GM12873 (cell line): ENCODE results near the gene LYAR.
A peak's percentile ranks its signal among the peaks of the same experiment; 100 is the strongest.

Experiments used
- CTCF ChIP-seq: IDR thresholded peaks from 2 replicates; pipeline ENCODE4 v1.5.1; 2012; ENCODE audit warnings: low read depth, mild to moderate bottlenecking, moderate library complexity, low read length, control low read depth; ENCODE audit not compliant: insufficient read depth; ENCODE audit errors: missing control alignments

Gene LYAR

GRCh38 chr4:4248029-4248884 is 41.7 kb downstream of the LYAR start, which contains the start of gene TMEM128:
Gene TMEM128, minus strand, starts transcription at chr4:4248223. Its CDS starts 21 bp downstream, at chr4:4248202.
- peak; percentile 15 for TF ChIP-seq CTCF

GRCh38 chr4:4247696-4248028 is 42.3 kb downstream of the LYAR start:
- no peak for TF ChIP-seq CTCF

GRCh38 chr4:4245172-4245571 is 44.8 kb downstream of the LYAR start:
- no peak for TF ChIP-seq CTCF

- TF ChIP-seq CTCF, result no peak
Observed at GRCh38 chr4:4233610-4234009, 56.3 kb downstream of the LYAR start.

- TF ChIP-seq CTCF, result no peak
Observed at GRCh38 chr4:4228356-4228668, 61.6 kb downstream of the LYAR start.

- no peak for TF ChIP-seq CTCF
Observed at GRCh38 chr4:4227510-4228355, 62.2 kb downstream of the LYAR start.

GRCh38 chr4:4226606-4227438 is 63.1 kb downstream of the LYAR start, which contains the start of gene OTOP1:
Gene OTOP1, minus strand, starts transcription at chr4:4226929. Its CDS starts 65 bp downstream, at chr4:4226864.
- TF ChIP-seq CTCF, result no peak
